ENCODE data around the gene SPDYE9. TPM values are rescaled to one million over a fixed set of nuclear protein-coding genes. Genes with fewer than 3 reads are reported as not detected.
"Not testable (repeated sequence)": the region's sequence is repeated elsewhere in the genome, so short reads cannot be mapped to it uniquely, and the experiment has no call there.

The SPDYE9 gene, protein sequence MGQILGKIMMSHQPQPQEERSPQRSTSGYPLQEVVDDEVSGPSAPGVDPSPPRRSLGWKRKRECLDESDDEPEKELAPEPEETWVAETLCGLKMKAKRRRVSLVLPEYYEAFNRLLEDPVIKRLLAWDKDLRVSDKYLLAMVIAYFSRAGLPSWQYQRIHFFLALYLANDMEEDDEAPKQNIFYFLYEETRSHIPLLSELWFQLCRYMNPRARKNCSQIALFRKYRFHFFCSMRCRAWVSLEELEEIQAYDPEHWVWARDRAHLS
- total RNA-seq, result 1 to 10 TPM in 1 of 2 donors, not detected in 1; 2.0 TPM

DNA sequence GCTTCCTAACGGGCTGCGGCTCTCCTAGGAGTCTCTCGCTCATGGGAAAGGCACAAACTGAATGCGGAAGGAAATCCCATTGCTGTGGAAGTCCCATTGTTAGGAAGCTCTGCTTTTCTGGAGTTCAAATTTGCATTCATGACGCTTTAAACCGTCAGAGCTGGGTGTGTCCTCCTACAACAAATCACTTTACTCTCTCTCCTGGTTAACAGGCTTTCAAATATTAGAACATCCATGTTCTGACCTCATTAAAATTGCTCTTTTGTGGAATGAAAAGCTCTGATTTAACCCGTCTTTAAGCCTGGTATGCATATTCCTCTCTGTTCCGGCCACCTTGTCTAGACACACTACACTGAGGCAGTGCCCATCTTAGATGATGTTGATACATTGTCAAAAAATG lies at the start of gene SPDYE9:
TSS of gene SPDYE9 (minus strand) at position 101 of the 400 bp plus-strand sequence. CDS start 1,800 bp downstream, outside the sequence.
- DNase-seq (ENCODE audit: low spot score); H3K36me3 ChIP-seq; H3K9me3 ChIP-seq; H3K27me3 ChIP-seq (replicated peaks; ENCODE audit: insufficient read depth); intact Hi-C loops (cut with DNase I); H3K4me3 ChIP-seq; H3K27ac ChIP-seq; H3K4me1 ChIP-seq (replicated peaks): not testable (repeated sequence)
- no CpG with 5 or more reads among the region's 8 CpGs for WGBS

- no CpG with 5 or more reads among the region's 2 CpGs for WGBS
- intact Hi-C loops (cut with DNase I); H3K9me3 ChIP-seq; H3K36me3 ChIP-seq; H3K27ac ChIP-seq; H3K4me3 ChIP-seq; H3K27me3 ChIP-seq (replicated peaks; ENCODE audit: insufficient read depth); H3K4me1 ChIP-seq (replicated peaks); DNase-seq (ENCODE audit: low spot score): not testable (repeated sequence)
Observed at GRCh38 chr7:73134866-73135265, 49.0 kb upstream of the SPDYE9 start.

GRCh38 chr7:73132651-73133217 lies 46.9 kb upstream of the SPDYE9 start:
- H3K9me3 ChIP-seq; H3K27ac ChIP-seq; H3K4me3 ChIP-seq; H3K27me3 ChIP-seq (replicated peaks; ENCODE audit: insufficient read depth); intact Hi-C loops (cut with DNase I); H3K36me3 ChIP-seq; DNase-seq (ENCODE audit: low spot score); H3K4me1 ChIP-seq (replicated peaks): not testable (repeated sequence)
- WGBS, result no CpG with 5 or more reads among the region's 7 CpGs

DNA sequence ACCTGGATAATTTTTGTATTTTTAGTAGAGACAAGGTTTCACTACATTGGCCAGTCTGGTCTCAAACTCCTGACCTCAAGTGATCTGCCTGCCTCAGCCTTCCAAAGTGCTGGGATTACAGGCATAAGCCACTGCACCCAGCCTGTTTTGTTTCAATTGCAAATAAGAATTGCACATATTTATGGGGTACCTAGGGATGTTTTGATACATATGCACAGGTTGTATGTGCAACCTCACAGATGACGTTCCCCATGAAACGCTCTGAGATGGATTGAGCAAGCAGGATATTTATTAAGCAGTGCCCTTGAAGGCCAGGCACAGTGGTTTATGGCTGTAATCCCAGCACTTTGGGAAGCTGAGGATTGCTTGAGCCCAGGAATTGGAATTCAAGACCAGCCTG lies 44.8 kb upstream of the SPDYE9 start:
- H3K9me3 ChIP-seq; H3K4me1 ChIP-seq (replicated peaks): not testable (repeated sequence)

GRCh38 chr7:73124126-73124525 lies 38.3 kb upstream of the SPDYE9 start:
- no CpG with 5 or more reads among the region's 1 CpG for WGBS
- H3K4me1 ChIP-seq (replicated peaks), result not testable (repeated sequence)

More for the DNA sequence above, 44.8 kb upstream of the SPDYE9 start:
- H3K36me3 ChIP-seq; DNase-seq (ENCODE audit: low spot score); H3K4me3 ChIP-seq; H3K27ac ChIP-seq; intact Hi-C loops (cut with DNase I); H3K27me3 ChIP-seq (replicated peaks; ENCODE audit: insufficient read depth): not testable (repeated sequence)
- WGBS, result no CpG with 5 or more reads among the region's 2 CpGs

GRCh38 chr7:73122778-73123447 lies 37.1 kb upstream of the SPDYE9 start:
- H3K9me3 ChIP-seq; H3K36me3 ChIP-seq; H3K4me1 ChIP-seq (replicated peaks); DNase-seq (ENCODE audit: low spot score); H3K4me3 ChIP-seq; intact Hi-C loops (cut with DNase I); H3K27ac ChIP-seq; H3K27me3 ChIP-seq (replicated peaks; ENCODE audit: insufficient read depth): not testable (repeated sequence)
- WGBS, result 76% methylated on average over 3 of the region's 4 CpGs

More at GRCh38 chr7:73124126-73124525, 38.3 kb upstream of the SPDYE9 start:
- H3K36me3 ChIP-seq; H3K9me3 ChIP-seq; H3K27me3 ChIP-seq (replicated peaks; ENCODE audit: insufficient read depth); intact Hi-C loops (cut with DNase I); DNase-seq (ENCODE audit: low spot score); H3K27ac ChIP-seq; H3K4me3 ChIP-seq: not testable (repeated sequence)

- intact Hi-C loops (cut with DNase I); H3K27ac ChIP-seq: not testable (repeated sequence)
- no CpG with 5 or more reads among the region's 1 CpG for WGBS
Observed at GRCh38 chr7:73118155-73118554, 32.3 kb upstream of the SPDYE9 start.

GRCh38 chr7:73057811-73058210 lies 28.0 kb downstream of the SPDYE9 start, which contains the start of gene SPDYE11:
Gene SPDYE11, minus strand, starts transcription at chr7:73057911. Its CDS starts 1,800 bp downstream, at chr7:73056111.
- DNase-seq (ENCODE audit: low spot score); H3K27me3 ChIP-seq (replicated peaks; ENCODE audit: insufficient read depth); H3K4me1 ChIP-seq (replicated peaks); H3K36me3 ChIP-seq; H3K27ac ChIP-seq; H3K9me3 ChIP-seq; H3K4me3 ChIP-seq; intact Hi-C loops (cut with DNase I): not testable (repeated sequence)
- WGBS, result no CpG with 5 or more reads among the region's 8 CpGs

More at GRCh38 chr7:73118155-73118554, 32.3 kb upstream of the SPDYE9 start:
- DNase-seq (ENCODE audit: low spot score); H3K4me1 ChIP-seq (replicated peaks); H3K9me3 ChIP-seq; H3K4me3 ChIP-seq; H3K36me3 ChIP-seq; H3K27me3 ChIP-seq (replicated peaks; ENCODE audit: insufficient read depth): not testable (repeated sequence)

DNA sequence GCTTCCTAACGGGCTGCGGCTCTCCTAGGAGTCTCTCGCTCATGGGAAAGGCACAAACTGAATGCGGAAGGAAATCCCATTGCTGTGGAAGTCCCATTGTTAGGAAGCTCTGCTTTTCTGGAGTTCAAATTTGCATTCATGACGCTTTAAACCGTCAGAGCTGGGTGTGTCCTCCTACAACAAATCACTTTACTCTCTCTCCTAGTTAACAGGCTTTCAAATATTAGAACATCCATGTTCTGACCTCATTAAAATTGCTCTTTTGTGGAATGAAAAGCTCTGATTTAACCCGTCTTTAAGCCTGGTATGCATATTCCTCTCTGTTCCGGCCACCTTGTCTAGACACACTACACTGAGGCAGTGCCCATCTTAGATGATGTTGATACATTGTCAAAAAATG lies 56.2 kb downstream of the SPDYE9 start, which contains the start of gene SPDYE8:
TSS of gene SPDYE8 (minus strand) at position 101 of the 400 bp plus-strand sequence. CDS start 1,800 bp downstream, outside the sequence.
- H3K27me3 ChIP-seq (replicated peaks; ENCODE audit: insufficient read depth); intact Hi-C loops (cut with DNase I): not testable (repeated sequence)
- no CpG with 5 or more reads among the region's 8 CpGs for WGBS

More for the DNA sequence above, 56.2 kb downstream of the SPDYE9 start, which contains the start of gene SPDYE8:
- H3K4me1 ChIP-seq (replicated peaks); H3K4me3 ChIP-seq; H3K9me3 ChIP-seq; DNase-seq (ENCODE audit: low spot score); H3K36me3 ChIP-seq; H3K27ac ChIP-seq: not testable (repeated sequence)

Small RNAs within 50 kb of the gene (small RNA-seq; reads per million reads assigned to genes)
- 0 reads per million in 2 donors for gene RF00019

Other genes with a start within 250 kb of the SPDYE9 start
- 10 to 100 TPM; 19.5 to 41.4 TPM for gene POM121, start 160.9 kb downstream of the SPDYE9 start, total RNA-seq
- 1 to 10 TPM; 1.7 to 1.9 TPM for gene TRIM74, start 116.6 kb downstream of the SPDYE9 start, total RNA-seq
- gene SPDYE8, start 56.3 kb downstream of the SPDYE9 start, total RNA-seq, result not detected
- not detected for gene SPDYE11, start 28.1 kb downstream of the SPDYE9 start, total RNA-seq
- gene NSUN5, start 222.8 kb upstream of the SPDYE9 start, total RNA-seq, result 10 to 100 TPM; 34.3 to 36.3 TPM
- 1 to 10 TPM in 1 of 2 donors, not detected in 1; 5.1 TPM for gene TRIM50, start 242.0 kb upstream of the SPDYE9 start, total RNA-seq
- 10 to 100 TPM in 1 of 2 donors, not detected in 1; 16.5 TPM for gene FKBP6, start 242.1 kb upstream of the SPDYE9 start, total RNA-seq